Parathyroid adenoma (tissue), 2 donors: ENCODE data around the gene SLC7A6OS.

ENCODE experiments used
- H2AFZ ChIP-seq: fragments of 300-600 bp; sonication (generic); one replicate; pipeline ENCODE4 v1.7.0; 2017; ENCODE audit warnings: antibody characterized with exemption, mild to moderate bottlenecking
- H3K27ac ChIP-seq: fragments of 300-600 bp; sonication (generic); one replicate; pipeline ENCODE4 v1.7.0; 2017
- H3K27me3 ChIP-seq: fragments of 300-600 bp; sonication (generic); one replicate; pipeline ENCODE4 v1.7.0; 2017; ENCODE audit warnings: low read length; ENCODE audit not compliant: control insufficient read depth, insufficient read depth
- H3K36me3 ChIP-seq: fragments of 300-600 bp; sonication (generic); one replicate; pipeline ENCODE4 v1.7.0; 2017; ENCODE audit warnings: low read length; ENCODE audit not compliant: control insufficient read depth, insufficient read depth
- H3K4me1 ChIP-seq: fragments of 300-600 bp; sonication (generic); one replicate; pipeline ENCODE4 v1.7.0; 2017; ENCODE audit warnings: control low read depth
- H3K4me2 ChIP-seq: fragments of 300-600 bp; sonication (generic); one replicate; pipeline ENCODE4 v1.7.0; 2017; ENCODE audit warnings: low read length
- H3K4me3 ChIP-seq: fragments of 300-600 bp; sonication (generic); one replicate; pipeline ENCODE4 v1.7.0; 2017; ENCODE audit warnings: low read depth, low read length
- H3K79me2 ChIP-seq: fragments of 300-600 bp; sonication (generic); one replicate; pipeline ENCODE4 v1.7.0; 2017; ENCODE audit warnings: control low read depth
- H3K9ac ChIP-seq: fragments of 300-600 bp; sonication (generic); one replicate; pipeline ENCODE4 v1.7.0; 2017; ENCODE audit warnings: mild to moderate bottlenecking
- H3K9me3 ChIP-seq: fragments of 300-600 bp; sonication (generic); one replicate; pipeline ENCODE4 v1.7.0; 2017; ENCODE audit warnings: low read length; ENCODE audit not compliant: control insufficient read depth
- CTCF ChIP-seq: fragments of 300-600 bp; sonication (generic); IDR thresholded peaks from one replicate; pipeline ENCODE4 v1.7.0; 2017; ENCODE audit warnings: antibody characterized with exemption, mild to moderate bottlenecking
- donor health status: primary hyperparathyroidism.

Gene SLC7A6OS

GRCh38 chr16:68257251-68257905, 53.4 kb downstream of the SLC7A6OS start:
- Histone ChIP-seq H3K4me2 (no peak overlapping the region), H3K27me3 (no peaks in the 10 kb centered on the region), H3K9me3 (no peaks in the 10 kb centered on the region), H2AFZ (peak overlapping the region; percentile 65), H3K27ac (peak overlapping the region; percentile 58), H3K36me3 (no peaks in the 10 kb centered on the region), H3K79me2 (peaks cover 3% of the 10 kb centered on the region), H3K4me1 (peaks cover 19% of the 10 kb centered on the region), H3K9ac (no peak overlapping the region), H3K4me3 (no peak overlapping the region)
- TF ChIP-seq CTCF: no peak

GRCh38 chr16:68255712-68256111, 55.0 kb downstream of the SLC7A6OS start:
- Histone ChIP-seq H3K79me2 (no peaks in the 10 kb centered on the region), H3K27me3 (no peaks in the 10 kb centered on the region), H3K4me3 (no peak overlapping the region), H3K9ac (no peak overlapping the region), H3K36me3 (no peaks in the 10 kb centered on the region), H2AFZ (no peak overlapping the region), H3K27ac (no peak overlapping the region), H3K9me3 (no peaks in the 10 kb centered on the region), H3K4me2 (no peak overlapping the region), H3K4me1 (peaks cover 19% of the 10 kb centered on the region)
- no peak for TF ChIP-seq CTCF

- H3K27ac ChIP-seq: no peak overlapping the region
- no peaks in the 10 kb centered on the region for H3K9me3 ChIP-seq
- TF ChIP-seq CTCF: no peak
- H3K9ac ChIP-seq: no peak overlapping the region
- peaks cover 15% of the 10 kb centered on the region for H3K4me1 ChIP-seq
- H2AFZ ChIP-seq: no peak overlapping the region
- no peaks in the 10 kb centered on the region for H3K27me3 ChIP-seq
- no peaks in the 10 kb centered on the region for H3K36me3 ChIP-seq
- H3K79me2 ChIP-seq: no peaks in the 10 kb centered on the region
- H3K4me3 ChIP-seq: no peak overlapping the region
- no peak overlapping the region for H3K4me2 ChIP-seq
These were observed 57.0 kb downstream of the SLC7A6OS start for GRCh38 chr16:68253721-68254120.

- Histone ChIP-seq H3K4me1 (peaks cover 3% of the 10 kb centered on the region), H3K27me3 (no peaks in the 10 kb centered on the region), H3K9ac (no peak overlapping the region), H3K79me2 (no peaks in the 10 kb centered on the region), H3K9me3 (no peaks in the 10 kb centered on the region), H3K27ac (no peak overlapping the region), H2AFZ (no peak overlapping the region), H3K4me3 (no peak overlapping the region), H3K36me3 (no peaks in the 10 kb centered on the region), H3K4me2 (no peak overlapping the region)
- TF ChIP-seq CTCF: no peak
These were observed 58.4 kb downstream of the SLC7A6OS start for GRCh38 chr16:68252383-68252782.

GRCh38 chr16:68251832-68252231, 58.9 kb downstream of the SLC7A6OS start:
- H3K27ac ChIP-seq: no peak overlapping the region
- no peak for TF ChIP-seq CTCF
- H2AFZ ChIP-seq: no peak overlapping the region
- H3K4me1 ChIP-seq: no peaks in the 10 kb centered on the region
- H3K36me3 ChIP-seq: no peaks in the 10 kb centered on the region
- no peaks in the 10 kb centered on the region for H3K27me3 ChIP-seq
- no peak overlapping the region for H3K4me2 ChIP-seq
- H3K4me3 ChIP-seq: no peak overlapping the region
- peaks cover 2% of the 10 kb centered on the region for H3K79me2 ChIP-seq
- no peaks in the 10 kb centered on the region for H3K9me3 ChIP-seq
- no peak overlapping the region for H3K9ac ChIP-seq
